ENCODE results near the gene MAGEB6B.
"Not testable (repeated sequence)": the region's sequence is repeated elsewhere in the genome, so short reads cannot be mapped to it uniquely, and the experiment has no call there.

MAGEB6B gene, protein sequence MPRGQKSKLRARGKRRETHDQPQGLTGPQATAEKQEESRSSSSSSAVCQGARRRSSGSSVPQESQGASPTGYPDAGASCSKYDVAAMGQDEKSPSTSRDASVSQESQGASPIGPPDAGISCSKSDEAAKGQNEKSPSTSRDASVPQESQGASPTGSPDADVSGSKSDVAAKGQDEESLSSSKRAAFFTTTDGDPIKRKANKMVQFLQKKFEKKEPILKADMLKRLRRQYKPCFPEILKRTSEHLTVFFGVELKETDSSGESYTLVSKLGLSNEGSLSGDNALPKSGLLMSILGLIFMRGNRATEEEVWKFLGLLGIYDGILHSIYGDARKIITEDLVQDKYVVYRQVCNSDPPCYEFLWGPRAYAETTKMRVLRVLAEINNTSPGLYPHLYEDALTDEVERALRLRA

DNA sequence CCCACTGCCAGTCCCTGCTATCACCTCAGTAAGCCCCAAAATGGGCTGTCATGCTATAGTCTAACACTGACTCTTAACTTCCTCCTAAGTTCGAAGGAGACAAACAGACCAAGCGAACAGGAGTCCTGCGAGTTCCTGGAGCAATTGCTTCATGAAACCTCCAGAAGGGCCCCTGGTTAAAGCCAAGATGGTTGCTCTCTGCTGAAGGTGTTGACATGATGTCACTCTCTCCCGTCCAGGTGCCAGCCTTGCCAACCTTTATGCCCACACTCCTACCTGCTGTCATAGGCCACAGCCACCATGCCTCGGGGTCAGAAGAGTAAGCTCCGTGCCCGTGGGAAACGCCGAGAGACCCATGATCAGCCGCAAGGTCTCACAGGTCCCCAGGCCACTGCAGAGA, at the start of gene MAGEB6B:
TSS of gene MAGEB6B (plus strand) at position 301 of the 400 bp plus-strand sequence. CDS start at position 301, 0 bp downstream.
- no peak for FAIRE-seq

DNA sequence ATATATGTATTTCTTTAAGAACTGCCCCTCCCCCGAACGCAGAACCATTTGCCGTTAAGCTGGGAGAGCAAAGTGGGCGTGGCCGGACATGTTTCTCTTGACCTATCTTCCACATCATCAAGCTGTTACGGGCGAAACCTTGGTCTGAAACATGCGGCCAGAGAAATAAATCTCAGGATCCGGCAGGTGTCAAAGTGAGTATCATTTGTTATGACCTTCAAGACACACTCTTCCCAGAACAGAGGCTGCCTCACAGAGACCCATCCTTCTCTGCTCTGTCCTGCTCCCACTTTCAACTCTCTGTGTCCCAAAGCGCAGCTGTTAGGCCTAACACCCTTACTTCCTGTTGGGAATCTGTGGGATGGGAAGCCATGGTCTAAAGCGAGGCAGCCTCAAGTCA, 22.1 kb upstream of the MAGEB6B start, which contains the start of gene MAGEB18:
TSS of gene MAGEB18 (plus strand) at position 70 of the 400 bp plus-strand sequence. CDS start 643 bp downstream, outside the sequence.
- no peak for FAIRE-seq

DNA sequence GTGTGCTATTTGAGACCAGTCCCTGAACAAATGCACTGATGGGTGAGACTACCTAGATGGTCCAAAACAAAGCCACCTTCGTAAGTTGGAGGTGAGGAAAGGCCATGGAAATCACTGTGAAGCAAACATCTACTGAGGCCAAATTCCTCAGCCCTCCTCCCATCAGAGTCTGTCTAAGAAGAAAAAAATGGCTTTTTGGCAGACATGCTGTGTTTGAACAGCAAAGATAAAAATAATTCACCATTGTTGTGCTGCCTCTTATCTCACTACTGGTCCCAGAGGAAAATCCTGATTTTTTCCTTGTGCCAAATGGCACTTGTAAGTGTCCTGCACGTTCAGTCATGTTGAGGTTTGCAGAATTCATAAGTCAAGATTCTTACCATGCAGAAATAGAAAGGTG, 14.4 kb upstream of the MAGEB6B start:
- FAIRE-seq = no peak

DNA sequence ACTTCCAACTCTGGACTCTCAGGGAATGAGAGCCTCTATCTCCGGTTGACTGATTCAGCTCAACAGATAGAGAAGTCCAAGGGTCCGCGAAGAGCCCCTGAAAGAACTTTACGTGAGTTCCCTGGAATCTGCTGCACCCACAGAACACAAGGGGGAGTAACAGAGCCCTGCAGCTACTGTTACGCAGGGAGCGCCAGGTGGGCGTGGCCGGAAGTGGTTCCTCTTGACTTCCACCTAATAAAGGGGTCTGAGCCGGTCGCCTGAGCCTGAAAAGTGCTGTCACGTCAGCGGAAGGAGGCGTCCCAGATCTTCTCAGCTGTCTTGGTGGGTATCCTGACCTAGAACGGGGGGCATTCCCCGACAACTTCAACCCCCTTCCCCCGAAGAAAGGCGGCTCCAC, 31.8 kb downstream of the MAGEB6B start, which contains the start of gene MAGEB6:
TSS of gene MAGEB6 (plus strand) at position 237 of the 400 bp plus-strand sequence. CDS start 1,407 bp downstream, outside the sequence.
- FAIRE-seq = no peak

DNA sequence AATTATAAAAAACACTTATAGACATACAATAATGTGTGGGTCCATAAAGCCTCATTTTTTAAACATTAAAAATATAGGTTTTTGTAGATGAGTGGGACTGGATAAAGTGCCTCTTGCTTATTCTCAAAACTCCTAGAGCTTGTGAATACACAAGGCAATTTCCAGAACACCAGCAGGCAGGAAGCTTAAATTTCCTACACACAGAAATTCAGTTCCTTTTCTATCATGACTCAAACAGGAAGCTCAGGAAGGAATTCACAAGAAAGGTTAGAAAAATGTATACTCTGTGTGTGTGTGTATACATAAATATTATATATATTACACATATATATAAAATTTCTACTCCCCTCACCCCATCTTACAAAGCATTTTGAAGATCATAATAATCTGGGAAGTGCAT, 43.2 kb downstream of the MAGEB6B start:
- no peak for FAIRE-seq

DNA sequence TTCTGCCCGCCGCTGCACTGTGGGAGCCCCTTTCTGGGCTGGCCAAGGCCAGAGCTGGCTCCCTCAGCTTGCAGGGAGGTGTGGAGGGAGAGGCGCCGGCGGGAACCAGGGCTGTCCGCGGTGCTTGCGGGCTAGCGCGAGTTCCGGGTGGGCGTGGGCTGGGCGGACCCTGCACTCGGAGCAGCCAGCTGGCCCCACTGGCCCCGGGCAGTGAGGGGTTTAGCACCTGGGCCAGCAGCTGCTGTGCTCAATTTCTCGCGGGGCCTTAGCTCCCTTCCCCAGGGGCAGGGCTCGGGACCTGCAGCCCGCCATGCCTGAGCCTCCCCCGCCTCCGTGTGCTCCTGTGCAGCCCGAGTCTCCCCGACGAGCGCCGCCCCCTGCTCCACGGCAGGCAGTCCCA, 44.3 kb downstream of the MAGEB6B start:
- FAIRE-seq = not testable (repeated sequence)

DNA sequence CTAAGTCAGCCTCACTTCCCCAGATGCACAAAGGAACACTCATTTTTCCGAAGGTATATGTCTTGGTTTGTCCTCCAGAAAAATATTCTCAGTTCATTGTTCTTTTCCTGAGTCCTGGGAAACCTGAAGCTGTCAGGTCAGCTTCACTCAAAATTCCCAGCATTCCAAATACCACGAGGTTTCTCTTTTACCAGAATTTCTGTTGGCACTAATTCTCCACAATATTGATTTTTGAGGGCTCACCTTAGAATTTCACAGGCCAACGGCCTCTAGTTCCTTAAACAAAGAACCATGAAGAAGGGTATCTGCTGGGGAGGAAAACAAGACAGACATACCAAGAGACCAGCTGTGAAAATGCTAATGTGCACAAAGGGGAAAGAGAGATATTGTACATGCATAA, 47.6 kb downstream of the MAGEB6B start:
- no peak for FAIRE-seq
